ENCODE results near the gene BNIP5.

Gene BNIP5

GRCh38 chr6:36320475-36320874 is 16.2 kb downstream of the BNIP5 start:
- DNase-seq (ENCODE audit: low spot score) = no peak
- no peak for TF ChIP-seq CTCF (IDR thresholded peaks at IDR 0.05; ENCODE audit: extremely low read depth, missing control alignments)

- TF ChIP-seq CTCF (IDR thresholded peaks at IDR 0.05; ENCODE audit: extremely low read depth, missing control alignments) = no peak
- DNase-seq (ENCODE audit: low spot score) = no peak
Observed at GRCh38 chr6:36319821-36320220, 16.9 kb downstream of the BNIP5 start.

- TF ChIP-seq CTCF (IDR thresholded peaks at IDR 0.05; ENCODE audit: extremely low read depth, missing control alignments) = no peak
- DNase-seq (ENCODE audit: low spot score) = no peak
Observed at GRCh38 chr6:36319436-36319762, 17.3 kb downstream of the BNIP5 start.

GRCh38 chr6:36318690-36319435 is 17.8 kb downstream of the BNIP5 start:
- TF ChIP-seq CTCF (IDR thresholded peaks at IDR 0.05; ENCODE audit: extremely low read depth, missing control alignments) = no peak
- DNase-seq (ENCODE audit: low spot score) = no peak

GRCh38 chr6:36317623-36318022 is 19.1 kb downstream of the BNIP5 start:
- DNase-seq (ENCODE audit: low spot score) = no peak
- no peak for TF ChIP-seq CTCF (IDR thresholded peaks at IDR 0.05; ENCODE audit: extremely low read depth, missing control alignments)

- TF ChIP-seq CTCF (IDR thresholded peaks at IDR 0.05; ENCODE audit: extremely low read depth, missing control alignments) = no peak
- DNase-seq (ENCODE audit: low spot score) = no peak
Observed at GRCh38 chr6:36315921-36316320, 20.8 kb downstream of the BNIP5 start.

- no peak for DNase-seq (ENCODE audit: low spot score)
- no peak for TF ChIP-seq CTCF (IDR thresholded peaks at IDR 0.05; ENCODE audit: extremely low read depth, missing control alignments)
Observed at GRCh38 chr6:36314221-36315014, 22.3 kb downstream of the BNIP5 start.
